Esophagus muscularis mucosa (tissue), 4 donors: ENCODE results near the gene NHLRC4. TPM values are rescaled to one million over a fixed set of nuclear protein-coding genes. Genes with fewer than 3 reads are reported as not detected.

Experiments used
- DNase-seq: peaks from one replicate; pipeline ENCODE4 v3.0.0-alpha.2; 2017; ENCODE audit errors: extremely low spot score
- H3K27ac ChIP-seq, 4 donors: fragments of 200-600 bp; sonication (generic); replicated peaks in 1 of 4; 1 replicate in 3 of 4; 2 replicates in 1 of 4; pipeline ENCODE4 v1.5.1; 2016 to 2019; ENCODE audit warnings: mild to moderate bottlenecking in 1 of 4
- H3K27me3 ChIP-seq, 4 donors: fragments of 200-600 bp; sonication (generic); one replicate each; pipeline versions ENCODE4 v1.5.1 to v1.6.0; 2016 to 2019
- H3K36me3 ChIP-seq, 4 donors: fragments of 200-600 bp; sonication (generic); one replicate each; pipeline ENCODE4 v1.5.1; 2016 to 2019
- H3K4me1 ChIP-seq, 4 donors: fragments of 200-600 bp; sonication (generic); one replicate each; pipeline ENCODE4 v1.5.1; 2016 to 2019
- H3K4me3 ChIP-seq, 4 donors: fragments of 200-600 bp; sonication (generic); 1 replicate in 2 of 4; 2 replicates in 2 of 4; pipeline ENCODE4 v1.5.1; 2016 to 2019; ENCODE audit warnings: mild to moderate bottlenecking in 4 of 4, moderate library complexity in 1 of 4
- H3K9me3 ChIP-seq, 4 donors: fragments of 200-600 bp; sonication (generic); 1 replicate in 3 of 4; 2 replicates in 1 of 4; pipeline ENCODE4 v1.5.1; 2016 to 2019
- CTCF ChIP-seq, 3 experiments: fragments of 200-600 bp in 2 of 3; fragments of 450-650 bp in 1 of 3; sonication (generic) in 2 of 3; IDR thresholded peaks; one replicate each; pipeline ENCODE4 v1.5.1; 2017 to 2019; ENCODE audit warnings: antibody characterized with exemption in 3 of 3, mild to moderate bottlenecking in 2 of 3, moderate library complexity in 1 of 3
- EP300 ChIP-seq: sonication (generic); formaldehyde crosslinking; IDR thresholded peaks from one replicate; pipeline ENCODE4 v1.6.1; 2017; ENCODE audit warnings: antibody characterized with exemption
- POLR2A ChIP-seq: fragments of 450-650 bp; IDR thresholded peaks from one replicate; pipeline ENCODE4 v1.6.1; 2017; ENCODE audit warnings: antibody characterized with exemption, moderate library complexity, mild to moderate bottlenecking, low read depth
- POLR2AphosphoS5 ChIP-seq, 2 donors: sonication (generic); formaldehyde crosslinking; IDR thresholded peaks; one replicate each; pipeline ENCODE4 v1.6.1; 2017; ENCODE audit warnings: antibody characterized with exemption in 2 of 2
- WGBS: methylation state at CpG from one replicate; pipeline ENCODE4 v1.1.5; 2018; 5-methylcytosine and 5-hydroxymethylcytosine counted together
- intact Hi-C: fragments of 100-400 bp; cut with DNase I; formaldehyde crosslinking; loops from one replicate; pipeline ENCODE4 v1.15.1; 2023
- total RNA-seq, 4 donors: library from RNA; depleted of rRNA; stranded (reverse); fragments of >200 nt; gene quantifications; one replicate each; pipeline versions ENCODE4 v1.1.0 to v1.2.1, GENCODE V29; 2016

NHLRC4 gene
- total RNA-seq, 4 donors from 2014 or later, result 1.2 to 2.6 (median 1.9) TPM

DNA sequence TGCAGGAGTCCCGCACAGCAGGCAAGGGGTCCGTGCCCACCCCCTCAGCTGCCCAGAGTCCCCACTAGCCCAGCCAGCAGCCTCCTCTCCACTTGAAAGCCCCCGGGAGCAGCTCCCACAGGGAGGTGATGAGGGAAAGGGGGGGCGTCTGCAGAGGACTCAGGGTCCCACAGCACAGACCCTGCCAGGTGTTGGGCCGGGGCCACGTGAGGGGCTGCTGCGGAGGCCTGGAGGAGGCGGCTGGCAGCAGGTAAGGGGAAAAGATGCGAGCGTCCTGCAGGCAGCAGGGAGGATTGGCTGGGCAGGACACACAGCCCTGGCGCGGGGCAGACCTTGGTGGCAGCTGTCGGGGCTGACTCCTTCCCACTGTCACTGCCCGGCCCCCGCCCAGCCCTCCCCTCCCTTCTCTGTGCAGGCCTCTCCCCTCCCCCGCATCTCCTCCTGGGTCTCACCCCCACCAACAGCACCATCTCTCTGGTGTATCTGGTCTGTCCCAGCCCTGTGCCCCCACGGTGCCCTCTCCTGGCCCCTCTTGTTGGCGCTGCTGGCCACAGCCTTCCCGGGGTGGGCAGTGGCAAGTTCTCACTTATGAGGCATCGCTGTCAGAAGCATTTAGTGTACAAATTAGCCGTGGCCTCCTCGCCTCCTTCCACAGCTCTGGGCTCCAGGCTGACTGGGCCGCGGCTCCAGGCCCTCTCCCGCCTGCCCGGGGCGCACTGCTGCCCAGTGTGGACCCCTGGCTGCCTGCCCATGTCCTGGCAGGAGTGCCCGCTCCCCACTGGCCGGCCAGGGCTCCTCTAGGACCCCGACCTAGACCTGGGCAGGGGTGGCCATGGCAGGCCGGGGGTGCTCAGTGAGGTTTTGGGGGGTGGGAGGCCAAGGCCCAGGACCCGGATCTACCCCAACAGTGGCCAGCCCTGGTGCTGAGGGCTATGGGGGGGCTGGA, 11.0 kb upstream of the NHLRC4 start:
- no peak overlapping the region for H3K4me3 ChIP-seq
- 68% methylated on average over 10 of the region's 32 CpGs for WGBS
- intact Hi-C loops, result no loop called here
- peaks cover 0 to 38% (median 11%) of the 10 kb centered on the region in 4 donors for H3K27me3 ChIP-seq
- TF ChIP-seq CTCF (IDR thresholded peaks at IDR 0.05) (no peak), EP300 (no peak)
- DNase-seq, result no peak
- no peak overlapping the region for H3K27ac ChIP-seq
- peaks cover 17 to 34% (median 32%) of the 10 kb centered on the region in 4 donors for H3K36me3 ChIP-seq
- H3K9me3 ChIP-seq, result no peaks in the 10 kb centered on the region
- peaks cover 4 to 19% (median 13%) of the 10 kb centered on the region in 4 donors for H3K4me1 ChIP-seq

DNA sequence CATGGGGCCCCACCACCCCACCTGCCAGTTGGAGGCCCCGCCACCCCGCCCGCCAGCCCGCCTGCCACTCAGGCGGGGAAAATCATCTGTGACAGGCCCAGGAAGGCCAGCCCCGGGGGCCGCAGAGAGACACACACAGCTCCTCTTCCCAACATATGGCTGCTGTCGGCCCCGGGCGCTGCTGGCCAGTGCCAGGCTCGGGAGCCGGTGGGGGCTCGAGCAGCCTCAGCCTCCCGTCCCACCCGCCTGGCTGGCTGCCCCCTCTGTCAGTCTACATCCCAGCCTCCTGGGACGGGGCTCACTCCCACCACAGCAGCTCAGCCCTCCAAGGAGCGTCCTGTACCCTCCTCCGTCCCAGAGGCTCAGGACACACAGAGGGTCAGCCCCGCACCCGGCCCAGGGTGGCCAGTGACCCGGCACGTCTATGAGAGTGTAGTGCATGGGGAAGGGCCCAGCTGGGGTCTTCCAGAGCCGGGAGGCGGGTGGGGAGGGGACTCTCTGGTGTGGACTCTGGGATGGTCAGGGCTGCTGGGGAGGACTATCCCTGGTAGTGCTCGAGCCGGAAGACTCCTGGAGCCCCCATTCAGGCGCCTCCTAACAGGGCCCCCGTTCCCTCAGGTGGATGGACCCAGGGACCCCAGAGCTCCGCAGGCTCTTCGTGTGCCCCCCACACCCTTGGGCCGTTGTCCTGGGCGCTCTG, 10.2 kb upstream of the NHLRC4 start:
- H3K36me3 ChIP-seq, result peaks cover 13 to 26% (median 25%) of the 10 kb centered on the region in 4 donors
- H3K27ac ChIP-seq, result no peak overlapping the region
- no peaks in the 10 kb centered on the region for H3K9me3 ChIP-seq
- DNase-seq, result no peak
- H3K4me3 ChIP-seq, result no peak overlapping the region
- H3K4me1 ChIP-seq, result peaks cover 4 to 21% (median 14%) of the 10 kb centered on the region in 4 donors
- intact Hi-C loops, result no loop called here
- 90% methylated on average over 14 of the region's 32 CpGs for WGBS
- peaks cover 0 to 46% (median 17%) of the 10 kb centered on the region in 4 donors for H3K27me3 ChIP-seq
- no peak for TF ChIP-seq EP300
- no peak for TF ChIP-seq POLR2AphosphoS5 (IDR thresholded peaks at IDR 0.05)
- no peak for TF ChIP-seq CTCF (IDR thresholded peaks at IDR 0.05)
- TF ChIP-seq POLR2A, result no peak

- peaks cover 3 to 15% (median 14%) of the 10 kb centered on the region in 4 donors for H3K36me3 ChIP-seq
- no peak overlapping the region for H3K4me3 ChIP-seq
- 81% methylated on average over 10 of the region's 23 CpGs for WGBS
- intact Hi-C loops, result no loop called here
- H3K27ac ChIP-seq, result no peak overlapping the region
- no peak for DNase-seq
- no peak for TF ChIP-seq POLR2A
- TF ChIP-seq CTCF (IDR thresholded peaks at IDR 0.05), result no peak
- TF ChIP-seq POLR2AphosphoS5 (IDR thresholded peaks at IDR 0.05), result no peak
- TF ChIP-seq EP300, result no peak
- no peaks in the 10 kb centered on the region for H3K9me3 ChIP-seq
- peaks cover 4 to 21% (median 14%) of the 10 kb centered on the region in 4 donors for H3K4me1 ChIP-seq
- H3K27me3 ChIP-seq, result peaks cover 0 to 54% (median 17%) of the 10 kb centered on the region in 4 donors
Measured at GRCh38 chr16:557463-558297, 9.1 kb upstream of the NHLRC4 start.

- H3K4me3 ChIP-seq, result no peak overlapping the region
- TF ChIP-seq EP300 (no peak), POLR2AphosphoS5 (IDR thresholded peaks at IDR 0.05) (no peak), CTCF (IDR thresholded peaks at IDR 0.05) (no peak), POLR2A (no peak)
- H3K36me3 ChIP-seq, result peaks cover 0 to 8% (median 8%) of the 10 kb centered on the region in 4 donors
- WGBS, result 70% methylated on average over 18 of the region's 22 CpGs
- DNase-seq, result no peak
- H3K4me1 ChIP-seq, result peaks cover 4 to 21% (median 14%) of the 10 kb centered on the region in 4 donors
- H3K27me3 ChIP-seq, result peaks cover 0 to 60% (median 17%) of the 10 kb centered on the region in 4 donors
- H3K27ac ChIP-seq, result no peak overlapping the region
- no peaks in the 10 kb centered on the region for H3K9me3 ChIP-seq
- intact Hi-C loops, result no loop called here
Measured at GRCh38 chr16:558298-559020, 8.3 kb upstream of the NHLRC4 start.
